Vagina (tissue), 2 donors: Measurements from ENCODE around the gene DEGS1. TPM values are rescaled to one million over a fixed set of nuclear protein-coding genes. Genes with fewer than 3 reads are reported as not detected.
"Not testable (repeated sequence)": the region's sequence is repeated elsewhere in the genome, so short reads cannot be mapped to it uniquely, and the experiment has no call there.

Experiments
- DNase-seq, 2 donors: peaks; one replicate each; pipeline ENCODE4 v3.0.0-alpha.2; 2017; ENCODE audit errors: extremely low spot score in 2 of 2
- H3K27ac ChIP-seq: fragments of 200-600 bp; sonication (generic); one replicate; pipeline ENCODE4 v1.5.1; 2019
- H3K27me3 ChIP-seq: fragments of 200-600 bp; sonication (generic); one replicate; pipeline ENCODE4 v1.5.1; 2019
- H3K36me3 ChIP-seq, 2 donors: fragments of 200-600 bp; sonication (generic); one replicate each; pipeline ENCODE4 v1.5.1; 2017 to 2019
- H3K4me1 ChIP-seq: fragments of 200-600 bp; sonication (generic); one replicate; pipeline ENCODE4 v1.5.1; 2019
- H3K4me3 ChIP-seq, 2 donors: fragments of 200-600 bp; sonication (generic); 1 replicate in 1 of 2; 2 replicates in 1 of 2; pipeline ENCODE4 v1.5.1; 2016 to 2019
- H3K9me3 ChIP-seq: fragments of 200-600 bp; sonication (generic); one replicate; pipeline ENCODE4 v1.5.1; 2019
- CTCF ChIP-seq, 3 experiments: fragments of 450-650 bp in 2 of 3; fragments of 200-600 bp in 1 of 3; sonication (generic) in 1 of 3; IDR thresholded peaks; one replicate each; pipeline ENCODE4 v1.5.1; 2017 to 2019; ENCODE audit warnings: antibody characterized with exemption in 3 of 3, mild to moderate bottlenecking in 2 of 3, moderate library complexity in 2 of 3
- POLR2A ChIP-seq, 2 donors: fragments of 450-650 bp; IDR thresholded peaks; one replicate each; pipeline ENCODE4 v1.6.1; 2017; ENCODE audit warnings: antibody characterized with exemption in 2 of 2, mild to moderate bottlenecking in 2 of 2, moderate library complexity in 2 of 2
- POLR2AphosphoS5 ChIP-seq, 2 donors: sonication (generic); formaldehyde crosslinking; IDR thresholded peaks; one replicate each; pipeline ENCODE4 v1.9.0; 2017; ENCODE audit warnings: antibody characterized with exemption in 2 of 2, mild to moderate bottlenecking in 2 of 2, low read depth in 1 of 2; ENCODE audit not compliant: insufficient read depth in 1 of 2
- intact Hi-C: fragments of 100-400 bp; cut with DNase I; formaldehyde crosslinking; loops from one replicate; pipeline ENCODE4 v1.15.1; 2023
- total RNA-seq: library from RNA; depleted of rRNA; stranded (reverse); fragments of >200 nt; gene quantifications from one replicate; pipeline ENCODE4 v1.2.3, GENCODE V29; 2016

Gene DEGS1
- total RNA-seq, 1 donor from 2014 or later = 130 TPM

GRCh38 chr1:224203243-224204016 is 20.4 kb downstream of the DEGS1 start:
- Histone ChIP-seq H3K9me3 (no peaks in the 10 kb centered on the region), H3K36me3 (no peaks in the 10 kb centered on the region), H3K4me1 (peaks cover 26% of the 10 kb centered on the region), H3K27me3 (no peaks in the 10 kb centered on the region), H3K27ac (no peak overlapping the region), H3K4me3 (no peak overlapping the region)
- TF ChIP-seq CTCF (IDR thresholded peaks at IDR 0.05) (no peak), POLR2AphosphoS5 (IDR thresholded peaks at IDR 0.05; ENCODE audit: insufficient read depth in 1 of 2, low read depth in 1 of 2) (no peak), POLR2A (IDR thresholded peaks at IDR 0.05) (no peak)
- intact Hi-C loops = no loop called here
- DNase-seq = no peak

- no peak for TF ChIP-seq POLR2AphosphoS5 (IDR thresholded peaks at IDR 0.05; ENCODE audit: insufficient read depth in 1 of 2, low read depth in 1 of 2)
- TF ChIP-seq POLR2A (IDR thresholded peaks at IDR 0.05) = no peak
- Histone ChIP-seq H3K36me3 (no peaks in the 10 kb centered on the region), H3K4me3 (no peak overlapping the region), H3K4me1 (peaks cover 21% of the 10 kb centered on the region), H3K27ac (peak overlapping the region; percentile 38), H3K9me3 (no peaks in the 10 kb centered on the region), H3K27me3 (no peaks in the 10 kb centered on the region)
- DNase-seq = no peak
- intact Hi-C loops = no loop called here
Observed at GRCh38 chr1:224205438-224205840, 22.4 kb downstream of the DEGS1 start.

GRCh38 chr1:224205931-224206538 is 23.0 kb downstream of the DEGS1 start:
- intact Hi-C loops, H3K9me3 ChIP-seq, H3K27me3 ChIP-seq, H3K4me3 ChIP-seq, H3K36me3 ChIP-seq, DNase-seq: not testable (repeated sequence)
- peaks cover 21% of the 10 kb centered on the region for H3K4me1 ChIP-seq
- peak overlapping the region; percentile 38 for H3K27ac ChIP-seq

- Histone ChIP-seq H3K36me3 (no peaks in the 10 kb centered on the region), H3K9me3 (no peaks in the 10 kb centered on the region), H3K27me3 (no peaks in the 10 kb centered on the region), H3K27ac (no peak overlapping the region), H3K4me1 (peaks cover 16% of the 10 kb centered on the region), H3K4me3 (no peak overlapping the region)
- intact Hi-C loops = no loop called here
- DNase-seq = no peak
- no peak for TF ChIP-seq POLR2A (IDR thresholded peaks at IDR 0.05)
- no peak for TF ChIP-seq POLR2AphosphoS5 (IDR thresholded peaks at IDR 0.05; ENCODE audit: insufficient read depth in 1 of 2, low read depth in 1 of 2)
- no peak for TF ChIP-seq CTCF (IDR thresholded peaks at IDR 0.05)
Observed at GRCh38 chr1:224211206-224211962, 28.3 kb downstream of the DEGS1 start.

GRCh38 chr1:224212618-224213061 is 29.6 kb downstream of the DEGS1 start:
- H3K27me3 ChIP-seq = no peaks in the 10 kb centered on the region
- intact Hi-C loops = no loop called here
- H3K9me3 ChIP-seq = no peaks in the 10 kb centered on the region
- H3K4me1 ChIP-seq = peaks cover 16% of the 10 kb centered on the region
- no peak overlapping the region for H3K4me3 ChIP-seq
- TF ChIP-seq POLR2A (IDR thresholded peaks at IDR 0.05) (no peak), CTCF (IDR thresholded peaks at IDR 0.05) (no peak), POLR2AphosphoS5 (IDR thresholded peaks at IDR 0.05; ENCODE audit: insufficient read depth in 1 of 2, low read depth in 1 of 2) (no peak)
- DNase-seq = no peak
- no peak overlapping the region for H3K27ac ChIP-seq
- no peaks in the 10 kb centered on the region for H3K36me3 ChIP-seq
